Measurements from ENCODE around the gene TMEM174.

Gene TMEM174

GRCh38 chr5:73172951-73173350 lies at the start of gene TMEM174:
TSS of gene TMEM174 (plus strand) at chr5:73173193. CDS start at chr5:73173244, 51 bp downstream.
- H3K9me3 ChIP-seq (ENCODE audit: insufficient read depth, low read length): peaks cover 9% of the 10 kb centered on the region; the same call in 1 of the 2 replicates

GRCh38 chr5:73125289-73125688 lies 47.7 kb upstream of the TMEM174 start:
- Histone ChIP-seq H3K27me3 (ENCODE audit: insufficient read depth, insufficient read length) (peaks cover 19% of the 10 kb centered on the region), H3K4me1 (ENCODE audit: insufficient read depth, insufficient read length) (no peaks in the 10 kb centered on the region), H3K9ac (ENCODE audit: insufficient read length, low read depth) (no peak overlapping the region), H3K9me3 (ENCODE audit: insufficient read depth, low read length) (no peaks in the 10 kb centered on the region), H3K36me3 (ENCODE audit: insufficient read depth, insufficient read length, low read length) (peaks cover 6% of the 10 kb centered on the region), H3K4me3 (ENCODE audit: insufficient read length, low read depth) (no peak overlapping the region)
- no peak for DNase-seq (ENCODE audit: low read depth, low spot score)
- TF ChIP-seq ZNF274 (IDR thresholded peaks at IDR 0.05; ENCODE audit: low read depth, low read length): no peak
- TF ChIP-seq SUZ12 (IDR thresholded peaks at IDR 0.05; ENCODE audit: extremely low read depth, insufficient read depth, insufficient read length): no peak
- no peak for TF ChIP-seq YY1 (IDR thresholded peaks at IDR 0.05; ENCODE audit: insufficient read depth, insufficient read length)

More at GRCh38 chr5:73172951-73173350, at the start of gene TMEM174:
- H3K9ac ChIP-seq (ENCODE audit: insufficient read length, low read depth): no peak within 1 kb of the TSS
- DNase-seq (ENCODE audit: low read depth, low spot score): no peak
- H3K27me3 ChIP-seq (ENCODE audit: insufficient read depth, insufficient read length): no peaks in the 10 kb centered on the region
- no peaks in the 10 kb centered on the region for H3K4me1 ChIP-seq (ENCODE audit: insufficient read depth, insufficient read length)
- no peaks in the 10 kb centered on the region for H3K36me3 ChIP-seq (ENCODE audit: insufficient read depth, insufficient read length, low read length)
- TF ChIP-seq ZNF274 (IDR thresholded peaks at IDR 0.05; ENCODE audit: low read depth, low read length): no peak
- TF ChIP-seq SUZ12 (IDR thresholded peaks at IDR 0.05; ENCODE audit: extremely low read depth, insufficient read depth, insufficient read length): no peak
- TF ChIP-seq YY1 (IDR thresholded peaks at IDR 0.05; ENCODE audit: insufficient read depth, insufficient read length): no peak
- H3K4me3 ChIP-seq (ENCODE audit: insufficient read length, low read depth): no peak within 1 kb of the TSS

GRCh38 chr5:73126381-73126780 lies 46.6 kb upstream of the TMEM174 start:
- peaks cover 6% of the 10 kb centered on the region for H3K36me3 ChIP-seq (ENCODE audit: insufficient read depth, insufficient read length, low read length)
- H3K4me1 ChIP-seq (ENCODE audit: insufficient read depth, insufficient read length): peaks cover 2% of the 10 kb centered on the region
- H3K9ac ChIP-seq (ENCODE audit: insufficient read length, low read depth): no peak overlapping the region
- no peak for DNase-seq (ENCODE audit: low read depth, low spot score)
- no peaks in the 10 kb centered on the region for H3K9me3 ChIP-seq (ENCODE audit: insufficient read depth, low read length)
- no peak overlapping the region for H3K4me3 ChIP-seq (ENCODE audit: insufficient read length, low read depth)
- peaks cover 10% of the 10 kb centered on the region for H3K27me3 ChIP-seq (ENCODE audit: insufficient read depth, insufficient read length)
- TF ChIP-seq YY1 (IDR thresholded peaks at IDR 0.05; ENCODE audit: insufficient read depth, insufficient read length) (no peak), SUZ12 (IDR thresholded peaks at IDR 0.05; ENCODE audit: extremely low read depth, insufficient read depth, insufficient read length) (no peak), ZNF274 (IDR thresholded peaks at IDR 0.05; ENCODE audit: low read depth, low read length) (no peak)

- no peak for TF ChIP-seq ZNF274 (IDR thresholded peaks at IDR 0.05; ENCODE audit: low read depth, low read length)
- no peak for TF ChIP-seq SUZ12 (IDR thresholded peaks at IDR 0.05; ENCODE audit: extremely low read depth, insufficient read depth, insufficient read length)
- TF ChIP-seq YY1 (IDR thresholded peaks at IDR 0.05; ENCODE audit: insufficient read depth, insufficient read length): no peak
- H3K4me1 ChIP-seq (ENCODE audit: insufficient read depth, insufficient read length): peaks cover 2% of the 10 kb centered on the region
- no peak overlapping the region for H3K4me3 ChIP-seq (ENCODE audit: insufficient read length, low read depth)
- H3K9me3 ChIP-seq (ENCODE audit: insufficient read depth, low read length): no peaks in the 10 kb centered on the region
- peaks cover 6% of the 10 kb centered on the region for H3K36me3 ChIP-seq (ENCODE audit: insufficient read depth, insufficient read length, low read length)
- no peak for DNase-seq (ENCODE audit: low read depth, low spot score)
- no peak overlapping the region for H3K9ac ChIP-seq (ENCODE audit: insufficient read length, low read depth)
- H3K27me3 ChIP-seq (ENCODE audit: insufficient read depth, insufficient read length): peaks cover 4% of the 10 kb centered on the region
Measured at GRCh38 chr5:73126957-73127356, 46.0 kb upstream of the TMEM174 start.

GRCh38 chr5:73129143-73129542 lies 43.9 kb upstream of the TMEM174 start:
- H3K9me3 ChIP-seq (ENCODE audit: insufficient read depth, low read length): no peaks in the 10 kb centered on the region
- H3K27me3 ChIP-seq (ENCODE audit: insufficient read depth, insufficient read length): no peaks in the 10 kb centered on the region
- no peak overlapping the region for H3K4me3 ChIP-seq (ENCODE audit: insufficient read length, low read depth)
- H3K9ac ChIP-seq (ENCODE audit: insufficient read length, low read depth): no peak overlapping the region
- no peak for DNase-seq (ENCODE audit: low read depth, low spot score)
- H3K36me3 ChIP-seq (ENCODE audit: insufficient read depth, insufficient read length, low read length): no peaks in the 10 kb centered on the region
- peaks cover 2% of the 10 kb centered on the region for H3K4me1 ChIP-seq (ENCODE audit: insufficient read depth, insufficient read length)
- TF ChIP-seq SUZ12 (IDR thresholded peaks at IDR 0.05; ENCODE audit: extremely low read depth, insufficient read depth, insufficient read length) (no peak), YY1 (IDR thresholded peaks at IDR 0.05; ENCODE audit: insufficient read depth, insufficient read length) (no peak), ZNF274 (IDR thresholded peaks at IDR 0.05; ENCODE audit: low read depth, low read length) (no peak)

GRCh38 chr5:73130811-73131210 lies 42.2 kb upstream of the TMEM174 start:
- TF ChIP-seq YY1 (IDR thresholded peaks at IDR 0.05; ENCODE audit: insufficient read depth, insufficient read length) (no peak), SUZ12 (IDR thresholded peaks at IDR 0.05; ENCODE audit: extremely low read depth, insufficient read depth, insufficient read length) (no peak), ZNF274 (IDR thresholded peaks at IDR 0.05; ENCODE audit: low read depth, low read length) (no peak)
- no peak overlapping the region for H3K4me3 ChIP-seq (ENCODE audit: insufficient read length, low read depth)

GRCh38 chr5:73131711-73132425 lies 41.1 kb upstream of the TMEM174 start:
- Histone ChIP-seq H3K27me3 (ENCODE audit: insufficient read depth, insufficient read length) (no peaks in the 10 kb centered on the region), H3K9ac (ENCODE audit: insufficient read length, low read depth) (no peak overlapping the region), H3K4me1 (ENCODE audit: insufficient read depth, insufficient read length) (peaks cover 2% of the 10 kb centered on the region), H3K4me3 (ENCODE audit: insufficient read length, low read depth) (no peak overlapping the region), H3K36me3 (ENCODE audit: insufficient read depth, insufficient read length, low read length) (no peaks in the 10 kb centered on the region), H3K9me3 (ENCODE audit: insufficient read depth, low read length) (no peaks in the 10 kb centered on the region)
- TF ChIP-seq SUZ12 (IDR thresholded peaks at IDR 0.05; ENCODE audit: extremely low read depth, insufficient read depth, insufficient read length) (no peak), YY1 (IDR thresholded peaks at IDR 0.05; ENCODE audit: insufficient read depth, insufficient read length) (no peak), ZNF274 (IDR thresholded peaks at IDR 0.05; ENCODE audit: low read depth, low read length) (no peak)
- no peak for DNase-seq (ENCODE audit: low read depth, low spot score)

More at GRCh38 chr5:73130811-73131210, 42.2 kb upstream of the TMEM174 start:
- no peak for DNase-seq (ENCODE audit: low read depth, low spot score)
- no peaks in the 10 kb centered on the region for H3K27me3 ChIP-seq (ENCODE audit: insufficient read depth, insufficient read length)
- peaks cover 2% of the 10 kb centered on the region for H3K4me1 ChIP-seq (ENCODE audit: insufficient read depth, insufficient read length)
- no peaks in the 10 kb centered on the region for H3K9me3 ChIP-seq (ENCODE audit: insufficient read depth, low read length)
- H3K36me3 ChIP-seq (ENCODE audit: insufficient read depth, insufficient read length, low read length): no peaks in the 10 kb centered on the region
- no peak overlapping the region for H3K9ac ChIP-seq (ENCODE audit: insufficient read length, low read depth)
